Measurements from ENCODE around the gene ZNF577. TPM values are rescaled to one million over a fixed set of nuclear protein-coding genes. Genes with fewer than 3 reads are reported as not detected.
A peak's percentile ranks its signal among the peaks of the same experiment; 100 is the strongest.

The ZNF577 gene
- total RNA-seq: 1 to 10 TPM; 2.9 to 8.9 (median 5.9) TPM
- 10 to 100 TPM; 10.7 to 53.0 TPM for polyA plus RNA-seq

- H3K4me1 ChIP-seq: no peaks in the 10 kb centered on the region
- TF ChIP-seq CTCF (IDR thresholded peaks at IDR 0.05): no peak
- no peaks in the 10 kb centered on the region for H3K27me3 ChIP-seq
- WGBS, 2 donors: 1 to 3% methylated on average over 56 of the region's 56 CpGs
- peak within 1 kb of the TSS; percentile 34 to 71 (median 64) for H3K4me3 ChIP-seq
- peaks cover 0 to 16% (median 3%) of the 10 kb centered on the region in 4 donors for H3K9me3 ChIP-seq
- peak within 1 kb of the TSS; percentile 49 to 82 (median 80) for H3K27ac ChIP-seq
- DNase-seq (peak; percentile 84 to 95 (median 90)), ATAC-seq (peak; percentile 98 to 100 (median 99)), FAIRE-seq (peak; percentile 5)
- H3K36me3 ChIP-seq: peaks cover 9 to 31% (median 11%) of the 10 kb centered on the region in 3 donors
- intact Hi-C loops (cut with DNase I): no loop called here
Observed at GRCh38 chr19:51887522-51888498, at the start of gene ZNF577. TSS of gene ZNF577 (minus strand) at chr19:51887951. CDS start at chr19:51880382, 7,569 bp downstream.

- intact Hi-C loops (cut with DNase I): no loop called here
- FAIRE-seq (no peak), ATAC-seq (no peak), DNase-seq (no peak)
- no peak for TF ChIP-seq CTCF (IDR thresholded peaks at IDR 0.05)
- Histone ChIP-seq H3K4me3 (no peak overlapping the region), H3K9me3 (no peaks in the 10 kb centered on the region), H3K27me3 (no peaks in the 10 kb centered on the region), H3K4me1 (peaks cover 0 to 4% (median 0%) of the 10 kb centered on the region in 3 donors), H3K36me3 (peaks cover 0 to 40% (median 4%) of the 10 kb centered on the region in 3 donors), H3K27ac (no peak overlapping the region)
- WGBS, 2 donors: 90 to 95% methylated on average over 8 of the region's 8 CpGs
Observed at GRCh38 chr19:51931921-51932320, 44.2 kb upstream of the ZNF577 start.

GRCh38 chr19:51927859-51928258 lies 40.1 kb upstream of the ZNF577 start:
- DNase-seq: no peak
- no peaks in the 10 kb centered on the region for H3K9me3 ChIP-seq
- no peak overlapping the region for H3K27ac ChIP-seq

GRCh38 chr19:51926784-51927741 lies 39.3 kb upstream of the ZNF577 start, which contains the start of gene ZNF613:
TSS of gene ZNF613 (plus strand) at chr19:51927472. CDS start at chr19:51936221, 8,749 bp downstream.
- Histone ChIP-seq H3K4me1 (peaks cover 0 to 4% (median 0%) of the 10 kb centered on the region in 3 donors), H3K27me3 (no peaks in the 10 kb centered on the region), H3K9me3 (no peaks in the 10 kb centered on the region), H3K36me3 (peaks cover 0 to 14% (median 0%) of the 10 kb centered on the region in 3 donors), H3K4me3 (peak within 1 kb of the TSS; percentile 49 to 92 (median 74)), H3K27ac (peak within 1 kb of the TSS; percentile 70 to 93 (median 86))
- intact Hi-C loops (cut with DNase I): no loop called here
- WGBS, 2 donors: 0% methylated on average over 52 of the region's 52 CpGs
- FAIRE-seq (peak; percentile 9), ATAC-seq (peak; percentile 95 to 99 (median 98)), DNase-seq (peak; percentile 87 to 94 (median 89))
- no peak for TF ChIP-seq CTCF (IDR thresholded peaks at IDR 0.05)

More at GRCh38 chr19:51927859-51928258, 40.1 kb upstream of the ZNF577 start:
- 26 to 29% methylated on average over 13 of the region's 13 CpGs for WGBS, 2 donors
- peak overlapping the region; percentile 49 to 92 (median 74) for H3K4me3 ChIP-seq
- intact Hi-C loops (cut with DNase I): no loop called here
- peaks cover 0 to 4% (median 0%) of the 10 kb centered on the region in 3 donors for H3K4me1 ChIP-seq
- H3K27me3 ChIP-seq: no peaks in the 10 kb centered on the region
- ATAC-seq (no peak), FAIRE-seq (no peak)
- no peak for TF ChIP-seq CTCF (IDR thresholded peaks at IDR 0.05)
- H3K36me3 ChIP-seq: peaks cover 0 to 14% (median 0%) of the 10 kb centered on the region in 3 donors

Measured in pancreas (tissue), 10 donors.